HEK293T (cell line): ENCODE data around the gene NPR3.

Source experiments
- FOXM1 ChIP-seq: fragments of 450-650 bp; IDR thresholded peaks from 2 replicates; pipeline ENCODE4 v1.6.1; 2017; ENCODE audit warnings: mild to moderate bottlenecking, borderline replicate concordance
- HDGF ChIP-seq: fragments of 450-650 bp; IDR thresholded peaks from 2 replicates; pipeline ENCODE4 v1.6.1; 2017; ENCODE audit warnings: antibody characterized with exemption, borderline replicate concordance
- TARDBP ChIP-seq: fragments of 450-650 bp; IDR thresholded peaks from 2 replicates; pipeline ENCODE4 v1.6.1; 2016

- no peak for TF ChIP-seq TARDBP
- no peak for TF ChIP-seq HDGF
- TF ChIP-seq FOXM1: no peak
Observed at GRCh38 chr5:32713770-32714381, 2.8 kb downstream of the NPR3 start.
